Stimulated activated CD8-positive, alpha-beta memory T cell treated with anti-CD3 and anti-CD28 coated beads, Interleukin-7, amount 100 ng/mL, for 1 hour (primary cell): Measurements from ENCODE around the gene KRTAP4-7.
"Not testable (repeated sequence)": the region's sequence is repeated elsewhere in the genome, so short reads cannot be mapped to it uniquely, and the experiment has no call there.

Source experiments
- DNase-seq, 2 donors: peaks; one replicate each; pipeline ENCODE4 v3.0.0-alpha.2; 2020; ENCODE audit warnings: low read depth in 2 of 2

The KRTAP4-7 gene

DNA sequence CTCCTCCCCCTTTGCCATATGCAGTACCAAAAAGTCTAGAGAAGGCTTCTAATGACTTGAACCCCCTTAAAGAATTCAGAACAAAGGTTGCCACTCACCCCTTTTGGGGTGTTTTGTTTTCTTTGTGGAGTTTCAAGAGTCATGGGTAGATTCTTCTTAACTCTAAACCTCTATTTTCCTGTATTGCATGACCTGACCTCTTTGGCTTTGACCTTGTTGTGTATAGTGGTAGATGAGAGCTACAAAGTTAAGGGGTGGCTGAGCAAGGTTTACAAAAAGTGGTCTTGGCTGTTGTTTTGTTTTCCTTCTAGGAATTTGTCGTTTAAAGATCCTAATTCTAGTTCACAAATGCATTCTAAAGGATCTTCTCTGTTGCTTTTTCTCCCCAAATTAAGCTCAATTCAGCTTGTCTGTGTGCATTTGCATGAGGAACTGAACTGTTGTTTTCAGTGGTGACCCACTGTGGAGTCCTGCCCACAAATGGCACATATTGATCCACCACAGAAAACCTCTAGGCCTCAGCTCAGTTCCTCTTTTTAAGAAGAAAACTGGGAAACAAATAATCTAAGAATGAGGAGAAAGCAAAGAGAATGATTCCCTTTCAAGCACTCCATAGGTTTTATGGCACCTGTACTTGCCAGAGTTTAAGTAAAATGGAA, 24.9 kb downstream of the KRTAP4-7 start:
- DNase-seq = not testable (repeated sequence)

DNA sequence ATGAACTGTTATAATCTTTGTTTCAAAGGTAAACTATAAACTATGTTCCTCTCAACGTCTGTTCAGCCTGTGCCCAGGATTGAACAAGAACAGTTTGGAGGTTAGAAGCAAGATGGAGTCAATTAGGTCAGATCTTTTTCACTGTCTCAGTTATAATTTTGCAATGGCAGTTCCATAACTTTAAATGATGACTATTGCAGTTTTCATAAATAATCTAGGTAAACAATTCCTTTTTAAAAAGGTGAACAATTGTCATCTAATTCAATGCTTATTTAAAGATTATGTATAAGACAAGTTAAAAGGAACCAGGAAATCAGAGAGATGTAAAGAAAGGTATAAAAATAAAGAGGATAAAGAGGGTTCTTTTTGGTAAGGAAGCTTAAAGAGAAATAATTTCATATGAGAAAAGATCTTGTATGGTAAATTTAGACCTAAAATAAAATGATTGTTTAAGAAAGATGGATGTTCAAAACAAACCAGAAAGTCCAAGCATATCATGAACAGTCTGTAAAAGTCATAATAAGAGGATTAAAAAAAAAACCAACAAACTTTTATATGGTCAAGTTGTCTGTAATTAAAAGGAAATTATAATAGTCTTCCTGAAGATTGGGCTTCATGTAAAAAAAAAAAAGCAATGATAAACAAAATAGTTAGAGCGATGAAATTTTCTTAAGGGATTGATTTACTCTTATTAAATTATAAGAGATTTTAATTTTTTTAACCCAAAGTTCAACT, 27.4 kb downstream of the KRTAP4-7 start:
- no peak for DNase-seq

DNA sequence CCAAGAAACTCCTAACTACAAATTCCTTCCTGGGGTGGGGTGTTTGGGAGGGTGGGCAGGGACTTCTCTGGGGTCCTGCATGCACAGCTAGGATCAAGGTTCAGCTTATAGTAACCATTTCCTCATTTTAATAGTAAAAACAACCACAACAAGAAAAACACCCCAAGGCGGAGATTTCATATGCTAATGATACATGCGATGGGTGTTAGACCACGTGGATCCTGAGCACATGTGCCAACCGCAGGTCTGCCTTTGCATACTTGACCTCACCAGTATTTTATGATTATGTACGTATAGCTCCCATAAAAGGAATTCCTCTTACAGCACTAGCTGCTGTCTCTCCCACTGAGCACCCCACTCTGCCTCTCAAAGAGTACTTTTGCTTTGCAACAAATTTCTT, 32.3 kb downstream of the KRTAP4-7 start:
- DNase-seq = no peak

DNA sequence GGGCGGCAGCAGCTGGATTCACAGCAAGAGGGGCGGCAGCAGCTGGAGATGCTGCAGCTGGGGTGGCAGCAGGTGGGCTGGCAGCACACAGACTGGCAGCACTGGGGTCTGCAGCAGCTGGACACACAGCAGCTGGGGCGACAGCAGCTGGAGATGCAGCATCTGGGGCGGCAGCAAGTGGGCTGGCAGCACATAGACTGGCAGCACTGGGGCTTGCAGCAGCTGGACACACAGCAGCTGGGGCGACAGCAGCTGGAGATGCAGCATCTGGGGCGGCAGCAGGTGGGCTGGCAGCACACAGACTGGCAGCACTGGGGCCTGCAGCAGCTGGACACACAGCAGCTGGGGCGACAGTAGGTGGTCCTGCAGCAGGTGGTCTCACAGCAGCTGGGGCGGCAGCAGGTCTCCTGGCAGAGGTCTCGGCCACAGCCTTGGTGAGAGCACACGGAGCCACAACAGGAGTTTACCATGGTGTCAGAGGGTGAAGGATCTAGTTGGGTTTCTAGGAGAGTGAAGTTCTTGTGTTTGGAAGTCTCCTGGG, 34.0 kb downstream of the KRTAP4-7 start, which contains the start of gene KRTAP4-11:
KRTAP4-11 (minus strand) TSS at position 528 of the 541 bp plus-strand sequence; CDS start at position 470, 58 bp downstream.
- not testable (repeated sequence) for DNase-seq

DNA sequence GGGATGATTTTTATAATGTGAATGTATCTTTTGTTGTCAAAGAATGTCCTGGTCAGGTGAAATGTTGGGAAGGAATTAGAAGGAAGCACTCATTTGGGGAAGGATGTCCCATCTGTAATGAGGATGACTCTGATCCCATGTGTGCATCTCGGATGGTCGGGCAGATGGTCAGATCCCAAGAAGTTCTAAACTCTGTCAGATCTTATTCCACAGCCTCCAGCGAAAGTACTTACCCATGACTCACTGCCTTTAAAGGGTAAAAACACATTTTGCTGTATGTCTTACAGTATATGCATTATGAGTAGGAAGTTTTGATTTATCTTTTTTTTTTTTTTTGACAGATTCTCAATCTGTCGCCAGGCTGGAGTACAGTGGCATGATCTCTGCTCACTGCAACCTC, 34.8 kb downstream of the KRTAP4-7 start:
- no peak for DNase-seq

DNA sequence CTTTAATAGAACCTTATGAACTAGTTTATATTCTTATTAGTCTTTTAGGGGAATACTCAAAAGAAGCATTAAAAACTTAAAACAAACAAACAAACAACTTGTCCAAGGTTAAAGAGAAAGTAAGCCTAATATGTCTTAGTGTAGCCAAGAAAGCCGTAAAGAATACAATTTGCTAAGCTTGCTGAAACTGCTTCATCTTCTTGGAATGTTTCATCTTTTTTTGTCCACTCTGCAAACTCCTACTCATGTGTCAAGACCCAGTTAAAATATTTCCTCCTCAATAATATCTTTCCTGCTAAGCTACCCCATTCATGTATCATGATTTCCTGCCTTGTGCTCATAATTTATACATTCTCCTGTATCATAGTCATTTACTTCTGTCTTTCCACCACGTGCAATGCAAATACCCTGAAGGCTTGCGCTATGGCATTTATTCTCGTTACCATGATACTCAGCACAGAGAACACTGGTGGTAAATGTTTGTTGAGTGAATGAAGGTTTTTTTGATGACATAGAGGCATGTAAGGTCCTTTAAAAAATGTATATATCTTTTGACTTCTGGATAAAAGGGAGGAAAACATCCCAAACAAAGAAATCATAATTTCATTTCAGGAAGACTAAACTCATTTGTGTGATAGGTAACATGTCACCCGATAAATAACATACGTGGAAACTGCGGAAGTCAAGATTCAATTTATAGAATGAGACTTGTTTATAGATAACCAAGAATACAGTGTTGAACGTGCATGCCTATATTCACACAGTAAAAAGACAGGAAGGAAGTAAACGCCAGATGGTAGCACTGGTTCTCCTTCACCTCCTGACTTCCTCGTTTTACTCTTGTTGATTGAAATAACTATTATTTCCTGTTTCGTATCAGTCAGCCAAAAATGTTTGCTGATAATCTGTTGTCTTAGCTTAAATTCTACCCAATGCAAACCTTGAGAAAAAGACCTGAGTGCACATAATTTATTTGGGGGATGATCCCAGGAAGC, 36.0 kb downstream of the KRTAP4-7 start:
- DNase-seq = not testable (repeated sequence)

DNA sequence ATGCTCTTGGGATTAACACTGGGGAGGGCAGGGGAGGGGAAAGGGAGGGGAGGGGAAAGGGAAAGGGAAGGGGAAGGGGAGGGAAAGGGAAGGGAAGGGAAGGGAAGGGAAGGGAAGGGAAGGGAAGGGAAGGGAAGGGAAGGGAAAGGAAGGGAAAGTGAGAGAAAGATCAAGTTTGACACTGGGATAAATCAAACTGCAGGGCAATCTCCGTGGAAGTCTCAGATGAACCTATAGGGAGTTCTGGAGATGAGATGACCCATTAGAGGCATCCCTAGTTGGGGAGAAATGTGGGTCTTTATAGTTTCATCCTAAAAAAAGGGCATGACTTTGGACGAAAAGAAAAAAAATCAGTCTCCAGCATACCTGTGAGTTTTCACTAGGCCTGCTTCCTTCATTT, 37.8 kb downstream of the KRTAP4-7 start:
- no peak for DNase-seq

DNA sequence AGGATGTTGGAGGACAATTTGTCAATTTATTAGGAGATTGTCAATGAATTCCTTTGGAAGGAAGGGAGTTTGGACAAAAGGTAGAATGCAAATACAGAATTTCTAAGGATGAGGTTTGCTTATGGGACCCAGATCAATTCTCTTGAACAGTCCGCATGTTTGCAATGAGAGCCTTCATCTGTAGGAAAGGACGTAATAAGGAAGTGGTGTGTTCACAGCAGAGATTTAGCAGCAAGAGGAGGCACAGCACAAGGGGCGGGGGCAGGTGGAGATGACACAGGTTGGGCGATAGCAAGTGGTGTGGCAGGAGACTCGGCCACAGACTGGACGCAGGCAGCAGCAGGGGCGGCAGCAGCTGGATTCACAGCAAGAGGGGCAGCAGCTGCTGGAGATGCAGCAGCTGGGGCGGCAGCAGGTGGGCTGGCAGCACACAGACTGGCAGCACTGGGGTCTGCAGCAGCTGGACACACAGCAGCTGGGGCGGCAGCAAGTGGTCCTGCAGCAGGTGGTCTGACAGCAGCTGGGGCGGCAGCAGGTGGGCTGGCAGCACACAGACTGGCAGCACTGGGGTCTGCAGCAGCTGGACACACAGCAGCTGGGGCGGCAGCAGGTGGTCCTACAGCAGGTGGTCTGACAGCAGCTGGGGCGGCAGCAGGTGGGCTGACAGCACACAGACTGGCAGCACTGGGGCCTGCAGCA, 39.5 kb downstream of the KRTAP4-7 start:
- DNase-seq = not testable (repeated sequence)

DNA sequence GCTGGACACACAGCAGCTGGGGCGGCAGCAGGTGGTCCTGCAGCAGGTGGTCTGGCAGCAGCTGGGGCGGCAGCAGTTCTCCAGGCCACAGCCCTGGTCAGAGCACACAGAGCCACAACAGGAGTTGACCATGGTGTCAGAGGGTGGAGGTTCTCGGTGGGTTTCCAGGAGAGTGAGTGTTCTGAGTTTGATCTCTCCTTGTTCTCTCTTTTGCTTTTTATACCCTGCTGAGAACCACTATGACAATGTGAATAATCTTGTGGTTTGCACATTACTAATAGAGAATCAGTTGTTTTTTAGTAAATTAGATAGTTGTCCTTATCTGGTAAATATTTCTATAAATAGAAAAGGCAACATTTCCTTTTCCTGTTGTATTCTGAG, 40.0 kb downstream of the KRTAP4-7 start, which contains the start of gene KRTAP4-12:
KRTAP4-12 (minus strand) TSS at position 192 of the 381 bp plus-strand sequence; CDS start at position 132, 60 bp downstream.
- DNase-seq = not testable (repeated sequence)

DNA sequence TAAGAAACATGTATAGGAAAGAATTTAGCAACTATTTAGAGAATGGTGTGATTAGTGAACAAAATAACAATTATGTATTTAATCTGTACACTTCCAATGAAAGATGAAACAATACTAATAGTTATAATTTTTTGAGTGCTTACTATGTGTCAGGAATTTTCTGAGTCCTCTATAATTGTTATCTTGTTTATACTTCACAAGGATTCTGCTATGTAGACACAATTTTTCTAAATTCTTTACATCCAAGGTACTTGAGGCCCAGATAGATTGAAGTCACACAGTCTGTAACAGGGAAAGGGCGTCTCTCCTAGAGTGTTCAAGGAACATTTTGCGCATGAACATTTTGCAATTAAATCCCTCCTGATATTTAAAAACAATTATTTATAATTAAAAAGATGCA, 41.1 kb downstream of the KRTAP4-7 start:
- no peak for DNase-seq

DNA sequence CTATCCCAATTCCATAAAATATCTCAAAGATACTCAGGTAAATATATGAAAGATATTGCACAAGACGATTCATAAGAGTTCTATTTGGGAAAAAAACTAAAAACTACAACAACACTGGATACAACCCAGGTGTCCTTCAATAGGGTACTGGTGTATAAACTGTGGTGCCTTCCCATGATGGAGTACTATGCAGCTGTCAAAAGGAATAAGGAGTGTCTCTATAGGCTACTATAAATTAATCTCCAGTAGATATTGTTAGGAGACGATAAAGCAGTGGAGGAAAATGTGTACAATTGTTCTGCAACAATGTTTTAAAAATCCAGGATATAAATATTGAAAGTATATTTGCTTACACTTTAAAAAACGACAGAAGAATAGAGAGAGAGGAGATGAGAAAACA, 42.5 kb downstream of the KRTAP4-7 start:
- no peak for DNase-seq

DNA sequence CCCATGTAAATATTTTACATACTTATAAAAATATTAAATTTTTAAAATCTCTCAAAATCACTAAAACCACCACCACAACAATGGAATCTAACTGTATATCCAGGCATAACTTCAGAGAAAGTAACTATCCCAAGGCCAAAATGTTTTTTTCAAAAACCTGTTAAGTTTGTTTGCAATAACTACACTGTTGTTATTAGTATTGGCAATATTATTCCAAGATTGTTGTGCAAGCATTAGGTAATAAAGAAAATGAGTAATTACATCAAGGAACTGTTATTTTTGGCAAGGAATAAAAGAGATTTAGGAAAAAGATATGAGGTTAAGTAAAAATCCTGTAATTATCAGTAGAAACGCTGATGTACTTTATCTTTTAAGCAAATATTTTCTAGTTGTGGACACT, 43.4 kb downstream of the KRTAP4-7 start:
- no peak for DNase-seq

DNA sequence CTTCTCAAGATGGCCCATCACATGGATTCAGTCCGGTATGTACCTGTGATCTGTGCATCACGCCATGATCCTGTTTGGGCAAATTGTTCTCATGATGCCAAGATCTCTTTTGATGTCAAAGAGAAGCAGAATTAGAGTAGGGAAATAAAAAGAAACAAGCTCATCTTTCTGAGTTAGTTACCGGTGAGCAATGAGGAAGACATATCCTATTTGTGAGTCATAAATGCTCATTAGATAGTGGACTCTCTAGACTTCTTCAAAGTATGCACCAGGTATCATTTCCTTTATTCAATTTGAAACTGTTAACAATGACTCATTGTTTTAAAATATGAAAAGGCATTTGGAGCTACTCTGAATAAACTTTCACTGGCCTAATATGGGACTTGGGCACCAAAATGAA, 48.0 kb downstream of the KRTAP4-7 start:
- DNase-seq = no peak

DNA sequence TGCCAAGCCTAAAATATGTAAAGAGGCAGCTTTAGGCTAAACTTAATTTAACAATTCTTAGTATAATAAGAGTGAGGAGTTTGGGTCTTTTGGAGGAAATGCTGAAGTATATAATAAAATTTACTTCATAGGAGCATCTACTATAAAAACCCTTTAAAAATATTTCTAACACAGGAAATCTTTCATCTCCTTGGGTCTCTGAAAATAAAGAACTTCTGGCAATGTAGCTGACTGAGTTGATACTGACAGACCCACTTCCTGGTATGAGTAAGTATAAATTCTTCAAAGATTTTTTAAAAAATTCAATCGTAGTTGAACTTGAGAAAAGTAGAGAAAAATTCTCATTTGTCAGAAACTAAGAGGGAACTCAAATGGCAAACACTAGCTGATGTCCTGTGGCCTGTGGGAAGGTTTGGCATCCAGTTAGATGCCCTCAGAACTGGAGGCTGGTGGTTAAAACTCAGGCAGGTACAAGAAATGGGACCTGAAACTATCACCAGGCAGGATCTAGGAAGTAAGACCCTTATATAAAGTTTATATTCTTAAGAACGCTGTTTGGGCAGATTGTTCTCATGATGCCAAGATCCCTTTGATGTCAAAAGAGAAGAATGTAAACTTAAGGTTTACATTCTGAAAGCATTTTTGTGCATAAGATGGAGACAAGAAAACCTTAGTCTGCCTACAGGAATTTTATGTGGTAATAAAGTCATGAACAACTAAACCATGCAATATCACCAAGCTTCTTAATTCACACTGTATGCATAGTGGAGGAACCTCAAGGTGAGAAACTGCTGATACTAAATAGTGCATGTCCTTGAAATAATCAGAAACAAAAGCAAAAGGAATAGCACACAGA, 50.2 kb downstream of the KRTAP4-7 start:
- no peak for DNase-seq
